Endodermal cell (in vitro differentiated cells): ENCODE results near the gene TNFRSF19. TPM values are rescaled to one million over a fixed set of nuclear protein-coding genes. Genes with fewer than 3 reads are reported as not detected.

Experiments
- DNase-seq: peaks from one replicate; pipeline ENCODE4 v3.0.0-alpha.2; 2017
- H3K27ac ChIP-seq: 2 replicates; pipeline ENCODE4 v1.5.1; 2013; ENCODE audit warnings: mild to moderate bottlenecking, low read depth, low read length, moderate library complexity
- H3K27me3 ChIP-seq: 2 replicates; pipeline ENCODE4 v1.6.1; 2013; ENCODE audit warnings: mild to moderate bottlenecking, low read length, moderate library complexity; ENCODE audit not compliant: insufficient read depth, control insufficient read depth, poor library complexity, severe bottlenecking
- H3K36me3 ChIP-seq: 2 replicates; pipeline ENCODE4 v1.7.0; 2013; ENCODE audit warnings: mild to moderate bottlenecking, low read length, moderate library complexity; ENCODE audit not compliant: control insufficient read depth, insufficient read depth
- H3K4me1 ChIP-seq: one replicate; pipeline ENCODE4 v1.7.0; 2013; ENCODE audit warnings: low read length; ENCODE audit not compliant: control insufficient read depth, insufficient read depth
- H3K4me3 ChIP-seq: 2 replicates; pipeline ENCODE4 v1.5.1; 2013; ENCODE audit warnings: mild to moderate bottlenecking, low read length, moderate library complexity
- H3K9ac ChIP-seq: 2 replicates; pipeline ENCODE4 v1.6.1; 2013; ENCODE audit warnings: mild to moderate bottlenecking, low read length, moderate library complexity; ENCODE audit not compliant: poor library complexity, severe bottlenecking; ENCODE audit errors: extremely low read depth
- H3K9me3 ChIP-seq: 2 replicates; pipeline ENCODE4 v1.6.1; 2013; ENCODE audit warnings: mild to moderate bottlenecking, low read length, moderate library complexity; ENCODE audit not compliant: control insufficient read depth
- H3K27ac Mint-ChIP-seq: 2 replicates; pipeline ENCODE4 v1.8.0; 2020; ENCODE audit warnings: mixed read lengths
- H3K27me3 Mint-ChIP-seq: 2 replicates; pipeline ENCODE4 v1.8.0; 2021; ENCODE audit warnings: mild to moderate bottlenecking, mixed read lengths; ENCODE audit not compliant: insufficient read depth
- H3K36me3 Mint-ChIP-seq: 2 replicates; pipeline ENCODE4 v1.8.0; 2020; ENCODE audit warnings: low read depth, mixed read lengths
- H3K4me1 Mint-ChIP-seq: 2 replicates; pipeline ENCODE4 v1.8.0; 2020; ENCODE audit warnings: mixed read lengths
- H3K4me3 Mint-ChIP-seq: 2 replicates; pipeline ENCODE4 v1.8.0; 2020; ENCODE audit warnings: mild to moderate bottlenecking, moderate library complexity, mixed read lengths
- H3K9me3 Mint-ChIP-seq: 2 replicates; pipeline ENCODE4 v1.8.0; 2020; ENCODE audit warnings: mild to moderate bottlenecking, mixed read lengths
- WGBS, 2 experiments: methylation state at CpG; one replicate each; pipeline versions ENCODE4 v1.1.5 to v1.1.7; 2013; ENCODE audit warnings: missing lambda C conversion rate in 2 of 2, mixed read lengths in 1 of 2; ENCODE audit not compliant: insufficient coverage in 1 of 2, insufficient read length in 1 of 2; 5-methylcytosine and 5-hydroxymethylcytosine counted together
- total RNA-seq, 2 donors: library from RNA; stranded (reverse); fragmentation: NEBNext Ultra II Directional in 1 of 2; extraction: Animal tissue kit (Norgen Biotek cat#: 25700) in 1 of 2; gene quantifications; 2 replicates in 1 of 2; 3 replicates in 1 of 2; pipeline ENCODE4 v1.2.1, GENCODE V29; 2021
- TF ChIP-seq, protein P1 (sequence below): fragments of 200-600 bp; sonication (generic); conservative IDR thresholded peaks from 2 replicates; pipeline ENCODE4 v1.5.0; 2021; ENCODE audit warnings: antibody characterized with exemption, mild to moderate bottlenecking

Gene TNFRSF19
- total RNA-seq, 2 donors from 2014 or later = 9.2 to 13.0 TPM

DNA sequence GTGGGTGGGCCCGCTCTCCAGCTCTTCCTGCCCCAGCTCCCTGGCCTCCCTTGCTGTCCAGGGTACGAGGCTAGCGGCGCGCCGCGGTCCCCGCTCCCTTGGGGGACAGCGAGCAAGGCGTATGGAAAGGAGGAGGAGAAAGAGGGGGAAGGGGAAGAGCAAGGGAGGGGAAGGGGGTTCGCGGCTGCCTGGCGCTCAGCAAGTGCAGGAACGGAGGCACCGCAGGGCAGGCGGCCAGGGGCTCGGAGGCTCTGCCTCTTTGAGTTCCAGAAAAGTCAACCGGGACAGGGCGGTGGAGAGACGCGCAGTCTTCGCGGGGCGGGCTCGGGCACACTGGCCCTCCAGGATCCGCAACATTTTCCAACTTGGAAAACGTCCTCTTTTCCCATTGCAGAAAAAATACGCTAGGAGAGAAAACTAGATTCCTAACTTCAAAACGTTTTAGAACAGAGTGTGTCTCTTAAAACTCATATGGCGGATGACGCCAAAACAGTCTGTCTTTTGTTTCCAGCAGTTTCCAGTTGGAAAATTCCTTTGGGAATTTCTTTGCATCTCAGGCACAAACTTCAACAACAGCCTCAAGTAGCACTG lies 23.1 kb upstream of the TNFRSF19 start:
- H3K27me3 ChIP-seq = peaks cover 6% of the 10 kb centered on the region
- H3K36me3 ChIP-seq = no peaks in the 10 kb centered on the region
- Mint-ChIP-seq H3K27me3 (peaks cover 10% of the 10 kb centered on the region), H3K36me3 (no peaks in the 10 kb centered on the region), H3K9me3 (peaks cover 2% of the 10 kb centered on the region), H3K4me1 (peaks cover 7% of the 10 kb centered on the region), H3K27ac (peak overlapping the region; percentile 80), H3K4me3 (peak overlapping the region; percentile 65)
- H3K4me3 ChIP-seq = no peak overlapping the region
- H3K27ac ChIP-seq = no peak overlapping the region
- TF ChIP-seq, protein P1, sequence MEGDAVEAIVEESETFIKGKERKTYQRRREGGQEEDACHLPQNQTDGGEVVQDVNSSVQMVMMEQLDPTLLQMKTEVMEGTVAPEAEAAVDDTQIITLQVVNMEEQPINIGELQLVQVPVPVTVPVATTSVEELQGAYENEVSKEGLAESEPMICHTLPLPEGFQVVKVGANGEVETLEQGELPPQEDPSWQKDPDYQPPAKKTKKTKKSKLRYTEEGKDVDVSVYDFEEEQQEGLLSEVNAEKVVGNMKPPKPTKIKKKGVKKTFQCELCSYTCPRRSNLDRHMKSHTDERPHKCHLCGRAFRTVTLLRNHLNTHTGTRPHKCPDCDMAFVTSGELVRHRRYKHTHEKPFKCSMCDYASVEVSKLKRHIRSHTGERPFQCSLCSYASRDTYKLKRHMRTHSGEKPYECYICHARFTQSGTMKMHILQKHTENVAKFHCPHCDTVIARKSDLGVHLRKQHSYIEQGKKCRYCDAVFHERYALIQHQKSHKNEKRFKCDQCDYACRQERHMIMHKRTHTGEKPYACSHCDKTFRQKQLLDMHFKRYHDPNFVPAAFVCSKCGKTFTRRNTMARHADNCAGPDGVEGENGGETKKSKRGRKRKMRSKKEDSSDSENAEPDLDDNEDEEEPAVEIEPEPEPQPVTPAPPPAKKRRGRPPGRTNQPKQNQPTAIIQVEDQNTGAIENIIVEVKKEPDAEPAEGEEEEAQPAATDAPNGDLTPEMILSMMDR = no peak
- H3K4me1 ChIP-seq = peaks cover under 1% of the 10 kb centered on the region
- H3K9me3 ChIP-seq = peaks cover 4% of the 10 kb centered on the region
- 58 to 63% methylated on average over 18 to 31 of the region's 31 CpGs for whole genome bisulfite sequencing, 2 experiments
- peak; percentile 72 for DNase-seq
- H3K9ac ChIP-seq = no peak overlapping the region

DNA sequence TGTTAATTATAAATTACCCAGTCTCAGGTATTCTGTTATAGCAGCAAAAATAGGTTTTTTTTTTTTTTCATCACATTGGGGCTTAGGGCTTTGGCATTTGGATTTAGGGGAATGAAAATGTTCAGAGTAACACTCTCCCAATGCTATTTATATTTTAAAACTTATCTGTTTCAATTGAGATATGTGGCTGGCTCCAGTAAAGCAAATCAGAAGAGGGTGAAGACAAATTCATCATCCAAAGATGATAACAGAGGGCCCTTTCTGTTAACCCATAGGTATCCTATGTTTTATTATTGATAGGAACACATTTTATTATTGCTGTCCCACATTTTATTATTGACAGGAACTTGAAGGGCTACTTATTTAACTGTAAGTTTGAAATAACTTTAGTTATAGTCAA lies 20.5 kb upstream of the TNFRSF19 start:
- Mint-ChIP-seq H3K27me3 (peaks cover 10% of the 10 kb centered on the region), H3K9me3 (peaks cover 2% of the 10 kb centered on the region), H3K36me3 (no peaks in the 10 kb centered on the region), H3K4me3 (no peak overlapping the region), H3K27ac (no peak overlapping the region), H3K4me1 (peaks cover 10% of the 10 kb centered on the region)
- peaks cover 6% of the 10 kb centered on the region for H3K4me1 ChIP-seq
- no peak overlapping the region for H3K4me3 ChIP-seq
- no peaks in the 10 kb centered on the region for H3K36me3 ChIP-seq
- peaks cover 4% of the 10 kb centered on the region for H3K9me3 ChIP-seq
- TF ChIP-seq, protein P1 = no peak
- H3K9ac ChIP-seq = no peak overlapping the region
- no peak for DNase-seq
- H3K27ac ChIP-seq = no peak overlapping the region
- peaks cover 6% of the 10 kb centered on the region for H3K27me3 ChIP-seq

GRCh38 chr13:23550163-23550562 lies 20.0 kb upstream of the TNFRSF19 start:
- H3K27me3 ChIP-seq = peaks cover 6% of the 10 kb centered on the region
- TF ChIP-seq, protein P1 = no peak
- H3K4me3 ChIP-seq = no peak overlapping the region
- H3K27ac Mint-ChIP-seq = no peak overlapping the region
- H3K4me1 ChIP-seq = peaks cover 6% of the 10 kb centered on the region
- no peaks in the 10 kb centered on the region for H3K36me3 Mint-ChIP-seq
- no peaks in the 10 kb centered on the region for H3K36me3 ChIP-seq
- WGBS, 2 experiments = 92 to 100% methylated on average over 1 of the region's 1 CpG
- no peak overlapping the region for H3K27ac ChIP-seq
- peaks cover 2% of the 10 kb centered on the region for H3K9me3 Mint-ChIP-seq
- peaks cover 4% of the 10 kb centered on the region for H3K9me3 ChIP-seq
- peaks cover 12% of the 10 kb centered on the region for H3K27me3 Mint-ChIP-seq
- no peak for DNase-seq
- H3K9ac ChIP-seq = no peak overlapping the region
- peaks cover 10% of the 10 kb centered on the region for H3K4me1 Mint-ChIP-seq
- no peak overlapping the region for H3K4me3 Mint-ChIP-seq
